Measurements from ENCODE around the gene DYRK4.

The DYRK4 gene

DNA sequence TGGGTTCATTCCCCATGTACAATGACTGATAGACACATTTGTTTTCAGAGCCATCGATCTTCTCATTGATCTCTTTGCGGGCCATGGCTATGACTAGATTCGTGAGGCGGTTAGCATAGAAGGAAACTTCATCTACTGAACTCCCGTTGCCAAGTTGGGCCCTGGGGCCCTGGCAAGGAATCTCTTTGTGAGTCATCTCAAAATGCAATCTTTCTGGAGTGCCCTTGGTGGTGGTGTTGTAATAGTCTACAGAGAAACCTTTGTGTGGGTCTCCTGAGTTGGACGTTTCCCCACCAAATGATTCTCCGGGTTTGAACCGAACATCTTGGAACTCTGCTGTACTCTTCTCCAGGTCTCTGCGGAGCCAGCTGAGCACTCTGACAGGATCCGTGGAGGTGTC lies 66.4 kb downstream of the DYRK4 start:
- Histone ChIP-seq H3K79me2 (ENCODE audit: control insufficient read depth, low read length) (no peaks in the 10 kb centered on the region), H3F3A (ENCODE audit: control insufficient read depth, insufficient read depth) (no peaks in the 10 kb centered on the region), H4K20me1 (ENCODE audit: control insufficient read depth, insufficient read depth, low read depth, low read length) (no peaks in the 10 kb centered on the region), H3K9me2 (replicated peaks; ENCODE audit: control insufficient read depth, low read length) (no peaks in the 10 kb centered on the region), H3K4me3 (ENCODE audit: low read length) (no peak overlapping the region), H3K4me2 (ENCODE audit: low read length) (no peak overlapping the region), H3K27me3 (ENCODE audit: control insufficient read depth, low read length) (peaks cover 10% of the 10 kb centered on the region), H3K4me1 (ENCODE audit: control insufficient read depth, low read length) (no peaks in the 10 kb centered on the region), H3K36me3 (ENCODE audit: control insufficient read depth, low read length) (no peaks in the 10 kb centered on the region), H3K9me3 (ENCODE audit: control insufficient read depth, insufficient read depth, low read length) (no peaks in the 10 kb centered on the region), H3K27ac (ENCODE audit: low read depth, low read length) (no peak overlapping the region)
- TF ChIP-seq EZH2phosphoT487 (IDR thresholded peaks at IDR 0.05; ENCODE audit: borderline replicate concordance, low read length): no peak
- TF ChIP-seq, protein P1, sequence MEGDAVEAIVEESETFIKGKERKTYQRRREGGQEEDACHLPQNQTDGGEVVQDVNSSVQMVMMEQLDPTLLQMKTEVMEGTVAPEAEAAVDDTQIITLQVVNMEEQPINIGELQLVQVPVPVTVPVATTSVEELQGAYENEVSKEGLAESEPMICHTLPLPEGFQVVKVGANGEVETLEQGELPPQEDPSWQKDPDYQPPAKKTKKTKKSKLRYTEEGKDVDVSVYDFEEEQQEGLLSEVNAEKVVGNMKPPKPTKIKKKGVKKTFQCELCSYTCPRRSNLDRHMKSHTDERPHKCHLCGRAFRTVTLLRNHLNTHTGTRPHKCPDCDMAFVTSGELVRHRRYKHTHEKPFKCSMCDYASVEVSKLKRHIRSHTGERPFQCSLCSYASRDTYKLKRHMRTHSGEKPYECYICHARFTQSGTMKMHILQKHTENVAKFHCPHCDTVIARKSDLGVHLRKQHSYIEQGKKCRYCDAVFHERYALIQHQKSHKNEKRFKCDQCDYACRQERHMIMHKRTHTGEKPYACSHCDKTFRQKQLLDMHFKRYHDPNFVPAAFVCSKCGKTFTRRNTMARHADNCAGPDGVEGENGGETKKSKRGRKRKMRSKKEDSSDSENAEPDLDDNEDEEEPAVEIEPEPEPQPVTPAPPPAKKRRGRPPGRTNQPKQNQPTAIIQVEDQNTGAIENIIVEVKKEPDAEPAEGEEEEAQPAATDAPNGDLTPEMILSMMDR (IDR thresholded peaks at IDR 0.05; ENCODE audit: low read depth, low read length, poor library complexity, severe bottlenecking): no peak

DNA sequence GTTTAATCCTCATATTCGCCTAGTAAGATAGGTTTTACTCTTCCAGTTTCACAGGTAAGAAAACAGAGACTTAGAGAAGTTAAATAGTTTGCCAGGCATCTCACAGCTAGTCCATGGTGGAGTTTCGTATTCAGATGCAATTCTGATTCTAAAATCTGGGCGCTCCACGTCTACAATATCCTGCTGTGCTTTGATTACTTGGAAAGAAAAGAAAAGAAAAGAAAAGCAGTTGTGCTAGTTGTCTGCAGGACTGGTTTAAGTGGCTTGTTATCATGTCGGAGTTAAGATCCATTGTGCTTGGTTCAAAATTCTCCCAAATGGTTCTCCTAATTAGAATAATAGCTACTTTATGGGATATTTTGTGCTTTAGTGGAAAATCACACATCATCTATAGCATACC lies 68.3 kb downstream of the DYRK4 start:
- H3K79me2 ChIP-seq (ENCODE audit: control insufficient read depth, low read length): no peaks in the 10 kb centered on the region
- no peak overlapping the region for H3K4me2 ChIP-seq (ENCODE audit: low read length)
- no peaks in the 10 kb centered on the region for H3K36me3 ChIP-seq (ENCODE audit: control insufficient read depth, low read length)
- no peak overlapping the region for H3K27ac ChIP-seq (ENCODE audit: low read depth, low read length)
- H3K27me3 ChIP-seq (ENCODE audit: control insufficient read depth, low read length): peaks cover 10% of the 10 kb centered on the region
- no peak overlapping the region for H3K4me3 ChIP-seq (ENCODE audit: low read length)
- no peaks in the 10 kb centered on the region for H3K9me3 ChIP-seq (ENCODE audit: control insufficient read depth, insufficient read depth, low read length)
- H3F3A ChIP-seq (ENCODE audit: control insufficient read depth, insufficient read depth): no peaks in the 10 kb centered on the region
- H3K4me1 ChIP-seq (ENCODE audit: control insufficient read depth, low read length): no peaks in the 10 kb centered on the region
- no peaks in the 10 kb centered on the region for H3K9me2 ChIP-seq (replicated peaks; ENCODE audit: control insufficient read depth, low read length)
- TF ChIP-seq, protein P1 (IDR thresholded peaks at IDR 0.05; ENCODE audit: low read depth, low read length, poor library complexity, severe bottlenecking): no peak
- TF ChIP-seq EZH2phosphoT487 (IDR thresholded peaks at IDR 0.05; ENCODE audit: borderline replicate concordance, low read length): no peak
- H4K20me1 ChIP-seq (ENCODE audit: control insufficient read depth, insufficient read depth, low read depth, low read length): no peaks in the 10 kb centered on the region

DNA sequence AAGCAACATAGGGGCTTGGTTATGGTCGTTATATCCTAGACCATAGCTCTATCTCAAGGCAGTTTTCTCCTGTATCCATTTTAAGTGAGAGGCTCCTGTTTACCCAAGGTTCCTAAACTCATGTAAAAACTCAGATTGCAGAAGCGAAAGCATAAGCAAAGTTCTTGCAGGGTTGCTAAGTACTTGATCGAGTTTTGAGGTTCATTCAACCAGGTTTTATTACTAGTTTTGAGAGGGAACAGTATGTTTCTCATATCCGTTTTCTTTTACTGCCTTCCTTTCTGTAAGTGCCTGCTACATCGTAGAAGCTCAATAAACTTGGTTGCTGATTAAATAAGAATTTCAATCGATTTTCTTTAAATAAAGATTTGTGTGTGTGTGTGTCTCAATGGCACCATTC lies 81.7 kb downstream of the DYRK4 start:
- no peaks in the 10 kb centered on the region for H4K20me1 ChIP-seq (ENCODE audit: control insufficient read depth, insufficient read depth, low read depth, low read length)
- H3K27me3 ChIP-seq (ENCODE audit: control insufficient read depth, low read length): peaks cover 3% of the 10 kb centered on the region; the same call in 1 of the 2 replicates
- H3F3A ChIP-seq (ENCODE audit: control insufficient read depth, insufficient read depth): no peaks in the 10 kb centered on the region
- H3K36me3 ChIP-seq (ENCODE audit: control insufficient read depth, low read length): no peaks in the 10 kb centered on the region
- no peak overlapping the region for H3K4me2 ChIP-seq (ENCODE audit: low read length)
- H3K9me2 ChIP-seq (replicated peaks; ENCODE audit: control insufficient read depth, low read length): no peaks in the 10 kb centered on the region
- H3K79me2 ChIP-seq (ENCODE audit: control insufficient read depth, low read length): peaks cover 8% of the 10 kb centered on the region
- H3K27ac ChIP-seq (ENCODE audit: low read depth, low read length): no peak overlapping the region
- TF ChIP-seq, protein P1 (IDR thresholded peaks at IDR 0.05; ENCODE audit: low read depth, low read length, poor library complexity, severe bottlenecking): no peak
- no peak for TF ChIP-seq EZH2phosphoT487 (IDR thresholded peaks at IDR 0.05; ENCODE audit: borderline replicate concordance, low read length)
- no peak overlapping the region for H3K4me3 ChIP-seq (ENCODE audit: low read length)
- no peaks in the 10 kb centered on the region for H3K9me3 ChIP-seq (ENCODE audit: control insufficient read depth, insufficient read depth, low read length)
- H3K4me1 ChIP-seq (ENCODE audit: control insufficient read depth, low read length): peaks cover 10% of the 10 kb centered on the region

Measured in DOHH2 (cell line).